Activated CD8-positive, alpha-beta T cell treated with anti-CD3 and anti-CD28 coated beads for 36 hours (primary cell): Measurements from ENCODE around the gene NTF3. TPM values are rescaled to one million over a fixed set of nuclear protein-coding genes. Genes with fewer than 3 reads are reported as not detected.

Experiments
- ATAC-seq: fragments of 200-7000 bp; cut with Tn5 transposase; one replicate; pipeline ENCODE4 v1.10.0; 2021; ENCODE audit warnings: mild to moderate bottlenecking, moderate library complexity
- CTCF ChIA-PET: fragments of 350-600 bp; sonication (Branson Sonifier 250); formaldehyde crosslinking; loops from one replicate; lab custom pipeline; 2021; ENCODE audit warnings: antibody characterized with exemption; lab: Charles Lee
- POLR2A ChIA-PET: fragments of 350-600 bp; sonication (Branson Sonifier 250); formaldehyde crosslinking; loops from one replicate; lab custom pipeline; 2021; ENCODE audit warnings: antibody characterized with exemption; lab: Charles Lee
- DNase-seq: peaks from one replicate; pipeline ENCODE4 v3.0.0-alpha.2; 2020
- H3K27ac Mint-ChIP-seq: one replicate; pipeline ENCODE4 v1.8.0; 2021; ENCODE audit warnings: mild to moderate bottlenecking, mixed read lengths
- H3K27me3 Mint-ChIP-seq: one replicate; pipeline ENCODE4 v1.8.0; 2021; ENCODE audit warnings: mixed read lengths
- H3K36me3 Mint-ChIP-seq: one replicate; pipeline ENCODE4 v1.8.0; 2021; ENCODE audit warnings: low read depth, mixed read lengths
- H3K4me1 Mint-ChIP-seq: one replicate; pipeline ENCODE4 v1.8.0; 2021; ENCODE audit warnings: low read depth, mixed read lengths
- H3K4me3 Mint-ChIP-seq: one replicate; pipeline ENCODE4 v1.8.0; 2021; ENCODE audit warnings: mild to moderate bottlenecking, moderate library complexity, mixed read lengths
- H3K9me3 Mint-ChIP-seq: one replicate; pipeline ENCODE4 v1.8.0; 2021; ENCODE audit warnings: mixed read lengths
- intact Hi-C: fragments of 100-400 bp; cut with micrococcal nuclease; formaldehyde crosslinking; loops from one replicate; pipeline ENCODE4 v1.10.0; 2022
- total RNA-seq, 2 experiments: library from RNA; stranded (reverse); gene quantifications; one replicate each; pipeline ENCODE4 v1.2.3, GENCODE V29; 2021
- TF ChIP-seq, protein P1 (sequence below): fragments of 200-600 bp; IDR thresholded peaks from one replicate; pipeline ENCODE4 v1.8.0; 2022; ENCODE audit warnings: antibody characterized with exemption, mild to moderate bottlenecking

The NTF3 gene
- total RNA-seq, 2 experiments from 2014 or later = not detected

GRCh38 chr12:5524116-5524768 lies 92.3 kb downstream of the NTF3 start:
- ATAC-seq (no peak), DNase-seq (no peak)
- CTCF ChIA-PET = no interaction called here
- Mint-ChIP-seq H3K9me3 (no peaks in the 10 kb centered on the region), H3K4me1 (no peaks in the 10 kb centered on the region), H3K36me3 (no peaks in the 10 kb centered on the region), H3K27me3 (no peaks in the 10 kb centered on the region), H3K4me3 (no peak overlapping the region), H3K27ac (no peak overlapping the region)
- intact Hi-C loops = no loop called here
- POLR2A ChIA-PET = no interaction called here
- TF ChIP-seq, protein P1, sequence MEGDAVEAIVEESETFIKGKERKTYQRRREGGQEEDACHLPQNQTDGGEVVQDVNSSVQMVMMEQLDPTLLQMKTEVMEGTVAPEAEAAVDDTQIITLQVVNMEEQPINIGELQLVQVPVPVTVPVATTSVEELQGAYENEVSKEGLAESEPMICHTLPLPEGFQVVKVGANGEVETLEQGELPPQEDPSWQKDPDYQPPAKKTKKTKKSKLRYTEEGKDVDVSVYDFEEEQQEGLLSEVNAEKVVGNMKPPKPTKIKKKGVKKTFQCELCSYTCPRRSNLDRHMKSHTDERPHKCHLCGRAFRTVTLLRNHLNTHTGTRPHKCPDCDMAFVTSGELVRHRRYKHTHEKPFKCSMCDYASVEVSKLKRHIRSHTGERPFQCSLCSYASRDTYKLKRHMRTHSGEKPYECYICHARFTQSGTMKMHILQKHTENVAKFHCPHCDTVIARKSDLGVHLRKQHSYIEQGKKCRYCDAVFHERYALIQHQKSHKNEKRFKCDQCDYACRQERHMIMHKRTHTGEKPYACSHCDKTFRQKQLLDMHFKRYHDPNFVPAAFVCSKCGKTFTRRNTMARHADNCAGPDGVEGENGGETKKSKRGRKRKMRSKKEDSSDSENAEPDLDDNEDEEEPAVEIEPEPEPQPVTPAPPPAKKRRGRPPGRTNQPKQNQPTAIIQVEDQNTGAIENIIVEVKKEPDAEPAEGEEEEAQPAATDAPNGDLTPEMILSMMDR = no peak

DNA sequence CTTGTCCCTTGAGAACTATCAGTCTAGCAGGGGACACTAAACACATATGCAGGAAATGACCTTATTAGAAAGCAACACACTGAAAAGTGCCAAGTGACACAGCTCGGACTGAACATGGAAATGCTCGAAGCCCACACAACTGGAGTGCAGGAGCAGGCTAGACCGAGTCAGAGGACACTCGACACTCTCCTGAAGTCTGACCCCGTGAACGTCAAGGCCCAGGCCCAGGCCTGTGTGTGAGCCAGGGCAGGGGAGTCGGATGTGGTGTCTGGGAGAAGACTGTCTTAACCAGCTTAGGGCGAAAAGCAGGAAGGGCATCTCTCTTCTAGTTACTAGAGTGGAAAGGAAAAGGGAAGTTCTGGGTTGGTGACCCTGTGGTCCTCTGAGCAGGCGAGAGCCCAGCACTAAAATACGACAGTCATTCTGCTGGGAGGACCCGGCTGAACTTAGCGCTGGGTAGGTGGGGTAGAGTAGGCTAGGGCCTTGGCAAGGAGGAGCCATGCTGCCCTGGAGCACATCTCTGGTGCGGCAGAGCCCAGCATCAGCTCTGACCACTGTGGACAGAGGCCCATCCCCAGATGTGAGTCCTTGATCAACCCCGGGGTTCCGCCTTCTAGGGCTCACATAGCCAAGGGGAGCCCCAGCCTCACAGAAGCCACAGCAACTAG lies 93.0 kb downstream of the NTF3 start:
- Mint-ChIP-seq H3K4me1 (no peaks in the 10 kb centered on the region), H3K27me3 (no peaks in the 10 kb centered on the region), H3K36me3 (no peaks in the 10 kb centered on the region), H3K27ac (no peak overlapping the region), H3K9me3 (no peaks in the 10 kb centered on the region), H3K4me3 (no peak overlapping the region)
- CTCF ChIA-PET = no interaction called here
- TF ChIP-seq, protein P1 = no peak
- DNase-seq (no peak), ATAC-seq (no peak)
- intact Hi-C loops = no loop called here
- POLR2A ChIA-PET = no interaction called here

DNA sequence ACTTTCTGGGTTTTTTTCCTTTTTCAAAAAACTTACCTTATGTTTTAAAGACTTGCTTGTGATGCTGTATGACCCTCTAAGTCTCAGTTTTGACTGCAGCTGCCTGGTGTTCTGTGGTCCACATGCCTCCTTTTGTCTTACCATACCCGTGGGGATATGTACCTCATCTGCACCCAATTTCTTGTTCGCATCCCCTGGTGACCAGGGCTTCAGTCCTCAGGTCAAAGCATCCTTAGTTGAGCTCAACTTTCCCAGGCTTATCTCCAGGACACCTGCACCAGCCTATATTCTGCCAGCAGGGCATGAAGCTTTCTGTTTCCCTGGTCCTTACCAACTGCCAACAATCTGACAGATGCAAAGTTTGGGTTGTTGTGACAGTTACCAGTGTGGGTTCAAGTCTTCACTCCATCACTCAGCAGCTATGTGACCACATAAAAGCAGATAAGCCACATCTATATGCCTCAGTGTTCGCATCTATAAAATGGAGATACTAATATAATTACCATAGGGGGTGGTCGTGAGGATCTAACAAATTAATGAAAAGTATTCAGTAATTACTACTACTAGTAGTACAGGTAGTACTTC lies 94.0 kb downstream of the NTF3 start:
- H3K4me3 Mint-ChIP-seq = no peak overlapping the region
- no peaks in the 10 kb centered on the region for H3K9me3 Mint-ChIP-seq
- no peaks in the 10 kb centered on the region for H3K36me3 Mint-ChIP-seq
- TF ChIP-seq, protein P1 = no peak
- ATAC-seq (no peak), DNase-seq (no peak)
- no peaks in the 10 kb centered on the region for H3K4me1 Mint-ChIP-seq
- no peak overlapping the region for H3K27ac Mint-ChIP-seq
- H3K27me3 Mint-ChIP-seq = peaks cover 2% of the 10 kb centered on the region
- POLR2A ChIA-PET = no interaction called here
- intact Hi-C loops = no loop called here
- CTCF ChIA-PET = interaction anchor here (0.8 kb wide), 1 partner anchor 14 kb away, joined by 3 read pairs; no protein-coding TSS in a partner anchor

GRCh38 chr12:5533368-5533767 lies 101.5 kb downstream of the NTF3 start:
- intact Hi-C loops = no loop called here

More at GRCh38 chr12:5533368-5533767, 101.5 kb downstream of the NTF3 start:
- no peaks in the 10 kb centered on the region for H3K9me3 Mint-ChIP-seq
- no peak for DNase-seq
- no peak overlapping the region for H3K4me3 Mint-ChIP-seq
- no peak overlapping the region for H3K27ac Mint-ChIP-seq
- ATAC-seq = no peak
- H3K4me1 Mint-ChIP-seq = no peaks in the 10 kb centered on the region
- H3K36me3 Mint-ChIP-seq = no peaks in the 10 kb centered on the region
- CTCF ChIA-PET = no interaction called here
- peaks cover 21% of the 10 kb centered on the region for H3K27me3 Mint-ChIP-seq
- TF ChIP-seq, protein P1 = no peak
- POLR2A ChIA-PET = no interaction called here
